Measurements from ENCODE around the gene ZNF329. TPM values are rescaled to one million over a fixed set of nuclear protein-coding genes. Genes with fewer than 3 reads are reported as not detected.
A peak's percentile ranks its signal among the peaks of the same experiment; 100 is the strongest.

Gene ZNF329
- total and polyA plus RNA-seq, 9 of the 15 experiments (the other 6 are each of a cell fraction or from before 2014, with no cell fraction given): 0.21 to 3.6 (median 2.2) TPM

DNA sequence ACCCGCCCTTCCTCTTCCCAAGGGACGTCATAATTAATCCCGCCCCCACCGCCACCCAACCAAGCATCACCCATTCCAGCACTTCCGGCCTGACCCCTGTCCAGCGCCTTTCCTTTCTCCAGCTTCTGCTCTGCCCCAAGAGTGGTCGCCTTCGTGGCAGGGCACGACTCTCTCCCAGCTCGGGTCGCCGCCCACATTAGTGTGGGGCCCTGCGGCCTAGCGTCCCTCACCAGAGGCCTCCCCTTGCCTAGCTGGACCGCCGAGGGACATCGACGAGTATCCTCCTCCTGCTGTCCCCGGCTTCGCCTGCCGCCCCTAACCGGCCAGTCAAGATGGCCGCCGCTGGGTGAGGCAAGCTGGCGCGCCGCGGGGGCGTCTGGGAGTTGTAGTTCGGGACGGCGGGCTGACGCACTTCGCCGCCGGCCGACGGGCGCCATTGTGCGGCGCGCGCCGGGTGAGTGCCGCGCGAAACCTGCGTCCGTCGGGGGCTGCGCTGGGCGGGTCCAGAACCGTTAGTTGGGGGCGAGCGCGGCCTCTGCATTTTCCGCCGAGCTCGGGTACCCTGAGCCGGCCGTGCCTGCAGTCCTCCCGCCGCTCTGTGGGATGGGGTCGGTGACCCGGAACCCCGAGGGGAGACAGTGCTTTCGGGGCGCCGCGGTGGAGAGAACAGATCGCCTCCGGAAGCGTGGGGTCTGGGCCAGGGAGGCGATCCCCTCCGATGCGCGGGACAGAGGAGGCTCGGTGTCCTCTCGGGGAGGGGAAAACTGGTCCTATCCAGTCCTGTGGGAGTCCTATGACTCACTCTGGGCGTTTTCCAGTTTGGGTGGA is 32.6 kb upstream of the ZNF329 start, which contains the start of gene ZNF274 (continued):
- TF ChIP-seq ZBTB1 (CRISPR knock-in tag; IDR thresholded peaks at IDR 0.05; ENCODE audit: borderline replicate concordance, low read depth) (no peak; the same call in 1 of the 2 replicates), E2F5 (CRISPR knock-in tag; IDR thresholded peaks at IDR 0.05) (peak; percentile 92; the same call in 1 of the 2 replicates), L3MBTL2 (IDR thresholded peaks at IDR 0.05) (peak; percentile 96), DNMT1 (IDR thresholded peaks at IDR 0.05) (no peak), RHOXF2B (CRISPR knock-in tag; conservative IDR thresholded peaks at IDR 0.05) (no peak), POLR2AphosphoS5 (IDR thresholded peaks at IDR 0.05; ENCODE audit: control insufficient read depth, insufficient read depth, low read depth, low read length) (peak; percentile 56; the same call in 1 of the 2 replicates), CHD1 (IDR thresholded peaks at IDR 0.05; ENCODE audit: low read length) (peak; percentile 79), TEAD4 (IDR thresholded peaks at IDR 0.05; ENCODE audit: low read length) (no peak; the same call in 1 of the 2 replicates), TEAD4 (CRISPR knock-in tag; IDR thresholded peaks at IDR 0.05; ENCODE audit: borderline replicate concordance) (no peak), RNF219 (CRISPR knock-in tag; IDR thresholded peaks at IDR 0.05) (no peak), YY1 (IDR thresholded peaks at IDR 0.05; ENCODE audit: borderline replicate concordance in 1 of 3, control insufficient read depth in 1 of 3, extremely low read depth in 1 of 3, insufficient read depth in 3 of 3, insufficient read length in 1 of 3, insufficient replicate concordance in 2 of 3, low read depth in 1 of 3, low read length in 2 of 3) (peak; percentile 98 to 99 (median 99)), POLR2A (conservative IDR thresholded peaks at IDR 0.05) (peak; percentile 98), ZNF695 (CRISPR knock-in tag; IDR thresholded peaks at IDR 0.05) (no peak), TBP (optimal IDR thresholded peaks at IDR 0.05; ENCODE audit: low read depth, low read length) (peak; percentile 78), NUFIP1 (IDR thresholded peaks at IDR 0.05; ENCODE audit: partially characterized antibody) (peak; percentile 71), TCF3 (CRISPR knock-in tag; IDR thresholded peaks at IDR 0.05) (peak; percentile 49), SETDB1 (IDR thresholded peaks at IDR 0.05; ENCODE audit: low read length) (no peak), ZNF174 (CRISPR knock-in tag; IDR thresholded peaks at IDR 0.05) (no peak), GABPA (tag; conservative IDR thresholded peaks at IDR 0.05; ENCODE audit: low read depth) (peak; percentile 95)
- TF ChIP-seq, protein P1, sequence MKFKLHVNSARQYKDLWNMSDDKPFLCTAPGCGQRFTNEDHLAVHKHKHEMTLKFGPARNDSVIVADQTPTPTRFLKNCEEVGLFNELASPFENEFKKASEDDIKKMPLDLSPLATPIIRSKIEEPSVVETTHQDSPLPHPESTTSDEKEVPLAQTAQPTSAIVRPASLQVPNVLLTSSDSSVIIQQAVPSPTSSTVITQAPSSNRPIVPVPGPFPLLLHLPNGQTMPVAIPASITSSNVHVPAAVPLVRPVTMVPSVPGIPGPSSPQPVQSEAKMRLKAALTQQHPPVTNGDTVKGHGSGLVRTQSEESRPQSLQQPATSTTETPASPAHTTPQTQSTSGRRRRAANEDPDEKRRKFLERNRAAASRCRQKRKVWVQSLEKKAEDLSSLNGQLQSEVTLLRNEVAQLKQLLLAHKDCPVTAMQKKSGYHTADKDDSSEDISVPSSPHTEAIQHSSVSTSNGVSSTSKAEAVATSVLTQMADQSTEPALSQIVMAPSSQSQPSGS (CRISPR knock-in tag; IDR thresholded peaks at IDR 0.05): no peak
- TF ChIP-seq, protein P2, sequence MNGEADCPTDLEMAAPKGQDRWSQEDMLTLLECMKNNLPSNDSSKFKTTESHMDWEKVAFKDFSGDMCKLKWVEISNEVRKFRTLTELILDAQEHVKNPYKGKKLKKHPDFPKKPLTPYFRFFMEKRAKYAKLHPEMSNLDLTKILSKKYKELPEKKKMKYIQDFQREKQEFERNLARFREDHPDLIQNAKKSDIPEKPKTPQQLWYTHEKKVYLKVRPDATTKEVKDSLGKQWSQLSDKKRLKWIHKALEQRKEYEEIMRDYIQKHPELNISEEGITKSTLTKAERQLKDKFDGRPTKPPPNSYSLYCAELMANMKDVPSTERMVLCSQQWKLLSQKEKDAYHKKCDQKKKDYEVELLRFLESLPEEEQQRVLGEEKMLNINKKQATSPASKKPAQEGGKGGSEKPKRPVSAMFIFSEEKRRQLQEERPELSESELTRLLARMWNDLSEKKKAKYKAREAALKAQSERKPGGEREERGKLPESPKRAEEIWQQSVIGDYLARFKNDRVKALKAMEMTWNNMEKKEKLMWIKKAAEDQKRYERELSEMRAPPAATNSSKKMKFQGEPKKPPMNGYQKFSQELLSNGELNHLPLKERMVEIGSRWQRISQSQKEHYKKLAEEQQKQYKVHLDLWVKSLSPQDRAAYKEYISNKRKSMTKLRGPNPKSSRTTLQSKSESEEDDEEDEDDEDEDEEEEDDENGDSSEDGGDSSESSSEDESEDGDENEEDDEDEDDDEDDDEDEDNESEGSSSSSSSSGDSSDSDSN (IDR thresholded peaks at IDR 0.05; ENCODE audit: borderline replicate concordance in 1 of 2, low read depth in 2 of 2, low read length in 2 of 2): 0 out of 4 replicates have a peak, but pooled peaks of 1 of the 2 experiments have one; percentile 45

Measured in K562 (cell line).